DMS153 treated with DMSO at 0.1 percent for 48 hours (cell line): ENCODE measurements around the gene SPDYE3.
"Not testable (repeated sequence)": the region's sequence is repeated elsewhere in the genome, so short reads cannot be mapped to it uniquely, and the experiment has no call there.

Experiments
- DNase-seq: peaks from one replicate; lab custom pipeline; 2025; ENCODE audit not compliant: unreplicated experiment; lab: John Stamatoyannopoulos, UW

The SPDYE3 gene

DNA sequence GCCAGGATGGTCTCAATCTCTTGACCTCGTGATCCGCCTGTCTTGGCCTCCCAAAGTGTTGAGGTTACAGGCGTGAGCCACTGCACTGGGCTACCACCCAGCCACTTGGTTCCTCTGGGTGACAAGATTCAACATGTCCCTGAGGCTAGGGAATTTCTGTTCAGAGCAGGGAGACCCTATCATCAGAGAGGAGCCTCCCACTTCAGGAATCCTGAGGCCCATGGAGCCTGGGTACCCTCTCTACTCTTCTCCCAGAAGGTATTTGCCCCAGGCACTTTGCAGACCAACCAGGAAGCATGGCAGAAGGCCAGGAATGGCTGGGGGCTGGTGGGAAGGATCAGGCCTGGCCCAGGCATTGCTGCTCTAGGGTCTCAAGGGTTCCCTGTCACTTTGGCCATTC lies 19.2 kb upstream of the SPDYE3 start:
- DNase-seq: not testable (repeated sequence)

DNA sequence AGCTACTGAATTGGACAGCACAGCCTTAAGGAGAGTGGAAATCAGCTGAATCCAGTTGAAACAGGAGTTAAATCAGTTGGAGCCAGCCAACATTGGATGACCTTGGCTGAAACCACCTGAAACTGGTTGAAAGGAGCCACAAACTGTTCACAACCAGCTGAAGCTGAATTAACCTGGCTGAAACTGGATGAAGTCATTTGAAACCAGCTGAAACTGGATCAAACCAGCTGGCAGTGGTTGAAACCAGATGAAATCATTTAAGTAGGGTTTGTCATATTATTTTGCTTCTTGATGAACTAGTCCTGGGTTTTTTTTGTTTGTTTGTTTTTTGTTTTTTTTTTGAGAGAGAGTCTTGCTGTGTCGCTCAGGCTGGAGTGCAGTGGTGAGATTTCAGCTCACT lies 15.3 kb upstream of the SPDYE3 start:
- DNase-seq: not testable (repeated sequence)

DNA sequence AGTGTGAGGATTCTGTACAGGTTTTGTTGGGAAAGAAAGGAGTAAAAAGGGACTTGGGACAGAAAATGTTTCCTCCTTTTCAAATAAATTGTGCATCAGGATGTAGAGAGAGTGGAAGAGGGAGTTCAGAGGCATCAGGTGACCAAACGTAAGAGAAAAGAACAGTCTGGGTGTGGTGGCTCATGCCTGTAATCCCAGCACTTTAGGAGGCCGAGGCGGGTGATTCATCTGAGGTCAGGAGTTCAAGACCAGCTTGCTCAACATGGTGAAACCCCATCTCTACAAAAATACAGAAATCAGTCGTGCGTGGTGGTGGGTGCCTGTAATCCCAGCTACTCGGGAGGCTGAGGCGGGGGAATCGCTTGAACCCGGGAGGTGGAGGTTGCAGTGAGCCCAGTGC lies 12.2 kb upstream of the SPDYE3 start:
- not testable (repeated sequence) for DNase-seq

DNA sequence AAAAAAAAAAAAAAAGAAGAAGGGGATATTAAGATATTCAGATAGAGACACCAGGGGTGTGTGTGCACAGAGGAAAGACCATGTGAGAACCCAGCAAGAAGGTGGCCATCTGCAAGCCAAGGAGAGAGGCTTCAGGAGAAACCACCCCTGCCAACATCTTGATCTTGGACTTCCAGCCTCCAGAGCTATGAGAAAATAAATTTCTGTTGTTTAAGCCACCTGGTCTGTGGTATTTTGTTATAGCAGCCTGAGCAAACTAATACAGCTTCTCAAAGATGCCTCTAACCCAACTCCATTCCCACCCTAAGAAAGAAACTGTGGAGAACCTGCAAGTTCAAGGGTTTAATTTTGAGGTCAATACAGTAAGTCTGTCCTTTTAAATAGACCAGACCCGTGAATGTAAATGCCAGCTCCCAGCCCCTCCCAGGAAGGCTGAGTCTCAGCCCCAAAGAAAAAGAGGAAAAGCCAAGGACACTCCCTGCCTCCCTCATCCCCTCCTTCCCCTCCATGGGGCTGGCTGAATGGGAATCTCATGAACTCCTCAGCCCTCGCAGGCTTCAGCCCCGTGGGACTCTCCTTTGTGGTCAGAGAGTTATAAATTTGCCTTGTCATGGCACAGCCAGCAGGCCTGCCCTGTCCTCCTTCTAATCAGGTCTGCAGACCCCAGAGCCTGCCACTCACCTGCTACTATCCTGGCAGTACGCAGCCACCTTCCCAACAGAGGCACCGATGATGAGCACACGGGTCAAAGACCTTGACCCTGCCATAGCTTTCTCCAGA lies 9.5 kb upstream of the SPDYE3 start:
- DNase-seq: not testable (repeated sequence)

- DNase-seq: not testable (repeated sequence)
Measured at GRCh38 chr7:100298632-100298895, 8.9 kb upstream of the SPDYE3 start.

GRCh38 chr7:100304526-100304925 lies 3.0 kb upstream of the SPDYE3 start:
- DNase-seq: not testable (repeated sequence)

GRCh38 chr7:100318329-100318728 lies 10.8 kb downstream of the SPDYE3 start:
- DNase-seq: not testable (repeated sequence)

- DNase-seq: not testable (repeated sequence)
Measured at GRCh38 chr7:100321648-100322047, 14.1 kb downstream of the SPDYE3 start.

DNA sequence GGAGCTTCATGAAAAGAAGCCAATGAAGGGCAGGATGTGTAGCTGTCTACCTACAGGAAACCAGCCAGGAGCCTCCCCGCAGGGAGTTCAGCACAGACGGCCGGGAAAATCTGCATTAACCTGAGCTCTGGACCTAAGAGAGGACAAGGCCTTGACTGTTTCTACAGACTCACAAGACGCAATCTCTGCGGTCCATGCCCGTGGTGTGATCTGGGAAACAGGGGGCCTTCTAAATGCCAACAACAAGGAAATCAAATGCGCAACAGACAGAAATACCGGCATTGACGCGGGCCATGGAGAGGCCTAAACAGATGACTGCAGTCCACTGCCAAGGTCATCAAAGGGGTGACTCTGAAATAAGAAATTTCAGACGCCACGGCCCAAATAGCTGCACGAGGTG lies 16.7 kb downstream of the SPDYE3 start:
- not testable (repeated sequence) for DNase-seq

DNA sequence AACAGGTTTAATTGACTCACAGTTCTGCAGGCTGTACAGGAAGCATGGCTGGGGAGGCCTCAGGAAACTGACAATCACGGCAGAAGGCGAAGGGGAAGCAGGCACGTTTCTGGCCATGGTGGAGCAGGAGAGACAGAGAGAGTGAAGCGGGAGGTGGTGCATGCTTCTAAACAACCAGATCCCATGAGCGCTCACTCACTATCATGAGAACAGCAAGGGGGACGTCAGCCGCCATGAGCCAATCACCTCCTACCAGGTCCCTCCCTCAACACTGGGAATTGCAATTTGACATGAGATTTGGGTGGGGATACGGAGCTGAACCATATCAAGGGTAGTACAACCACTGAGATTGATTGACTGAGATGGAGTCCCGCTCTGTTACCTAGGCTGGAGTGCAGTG lies 18.2 kb downstream of the SPDYE3 start:
- not testable (repeated sequence) for DNase-seq

DNA sequence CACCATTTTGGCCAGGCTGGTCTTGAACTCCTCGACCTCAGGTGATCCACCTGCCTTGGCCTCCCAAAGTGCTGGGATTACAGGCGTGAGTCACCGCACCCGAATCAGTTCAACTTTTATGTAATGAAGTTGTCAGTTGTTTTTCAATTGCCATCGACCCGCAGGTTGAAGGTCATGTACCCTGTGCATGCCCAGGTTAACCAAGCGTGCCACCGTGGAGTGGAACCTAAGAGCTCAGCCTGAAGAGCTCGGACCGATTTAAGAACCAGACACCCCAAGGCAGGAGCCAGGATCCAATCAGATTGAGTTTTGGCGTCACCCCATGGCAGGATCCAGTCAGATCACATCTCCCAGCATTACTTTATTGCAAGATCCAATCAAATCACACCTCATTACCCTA lies 19.4 kb downstream of the SPDYE3 start:
- not testable (repeated sequence) for DNase-seq

GRCh38 chr7:100335566-100336466 lies 28.3 kb downstream of the SPDYE3 start:
- peak; percentile 96 for DNase-seq

DNA sequence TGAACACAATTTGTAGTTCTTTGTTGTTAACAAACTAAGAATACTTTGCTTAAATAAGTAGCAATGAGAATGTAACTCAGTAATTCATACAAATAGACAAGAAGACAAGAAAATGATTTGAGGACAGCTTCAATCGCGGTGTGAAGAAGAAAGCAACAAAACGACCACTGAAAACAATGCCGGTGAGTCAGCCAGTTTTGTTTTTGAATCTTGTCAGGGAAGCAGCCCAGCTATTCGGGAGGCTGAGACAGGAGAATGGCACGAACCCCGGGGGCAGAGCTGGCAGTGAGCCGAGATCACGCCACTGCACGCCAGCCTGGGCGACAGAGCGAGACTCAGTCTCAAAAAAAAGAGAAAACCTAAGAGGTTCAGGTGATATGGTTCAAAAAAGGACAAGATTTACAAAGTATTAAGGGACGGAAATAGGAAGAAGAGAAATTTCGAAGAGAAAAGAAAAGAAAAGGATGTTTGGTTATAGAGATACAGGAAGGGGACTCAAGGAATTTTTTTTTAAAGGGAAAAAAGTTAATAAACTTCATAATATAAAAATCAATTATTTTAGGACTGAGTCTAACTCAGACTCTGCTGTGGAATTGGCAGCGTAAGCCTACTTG lies 30.7 kb downstream of the SPDYE3 start:
- DNase-seq: not testable (repeated sequence)

DNA sequence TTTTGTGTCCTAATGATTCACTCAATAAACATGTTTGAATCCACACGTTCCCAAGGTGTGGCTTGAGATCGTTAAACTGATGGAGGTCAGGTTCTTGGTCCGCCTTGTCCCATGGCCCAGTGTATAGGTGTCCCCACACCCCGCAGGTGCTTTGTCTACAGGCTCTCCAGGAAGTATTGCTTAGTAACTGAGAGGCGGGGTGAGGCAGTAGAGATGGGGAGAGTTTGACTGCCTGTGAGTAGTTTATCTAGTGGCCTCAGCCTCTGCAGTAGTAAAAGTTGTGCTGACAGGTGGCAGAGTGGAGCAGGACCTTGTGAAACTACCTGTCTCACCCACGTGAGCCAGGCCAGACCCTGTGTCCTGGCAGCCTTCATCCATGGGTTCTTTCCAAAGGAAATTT lies 33.8 kb downstream of the SPDYE3 start:
- DNase-seq: not testable (repeated sequence)

GRCh38 chr7:100342765-100343164 lies 35.3 kb downstream of the SPDYE3 start:
- DNase-seq: no peak

GRCh38 chr7:100344124-100344559 lies 36.6 kb downstream of the SPDYE3 start:
- DNase-seq: not testable (repeated sequence)

GRCh38 chr7:100344560-100345287 lies 37.2 kb downstream of the SPDYE3 start:
- DNase-seq: not testable (repeated sequence)

DNA sequence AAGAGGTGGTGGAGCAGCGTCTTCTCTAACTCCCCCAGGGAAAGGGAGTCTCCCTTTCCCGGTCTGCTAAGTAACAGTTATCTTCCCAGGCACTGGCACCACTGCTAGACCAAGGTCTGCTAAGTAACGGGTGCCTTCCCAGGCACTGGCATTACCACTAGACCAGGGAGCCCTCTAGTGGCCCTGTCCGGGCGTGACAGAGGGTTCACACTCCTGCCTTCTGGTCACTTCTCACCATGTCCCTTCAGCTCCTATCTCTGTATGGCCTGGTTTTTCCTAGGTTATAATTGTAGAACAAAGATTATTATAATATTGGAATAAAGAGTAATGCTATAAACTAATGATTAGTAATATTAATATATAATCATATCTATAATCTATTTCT lies 37.8 kb downstream of the SPDYE3 start:
- peak; percentile 21 for DNase-seq

GRCh38 chr7:100346921-100347320 lies 39.4 kb downstream of the SPDYE3 start:
- no peak for DNase-seq

DNA sequence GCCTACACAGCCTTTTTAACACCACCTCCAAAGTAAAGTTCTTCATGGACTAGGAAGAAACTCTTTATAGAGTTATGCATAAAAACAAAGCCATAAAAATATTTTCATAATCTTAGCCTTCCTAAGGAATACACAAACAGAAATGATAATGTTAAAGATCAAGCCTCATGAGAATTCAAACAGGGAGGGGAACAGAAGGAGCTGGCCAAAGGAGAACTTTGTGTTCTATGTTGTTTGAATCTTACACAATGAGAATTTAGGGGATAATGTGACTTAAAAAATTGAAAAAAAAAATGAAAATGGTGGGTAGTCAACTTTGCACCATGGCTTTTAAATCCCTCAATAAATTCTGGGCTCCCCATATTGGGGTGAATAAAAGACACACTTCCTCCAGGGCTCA lies 41.3 kb downstream of the SPDYE3 start:
- DNase-seq: no peak

DNA sequence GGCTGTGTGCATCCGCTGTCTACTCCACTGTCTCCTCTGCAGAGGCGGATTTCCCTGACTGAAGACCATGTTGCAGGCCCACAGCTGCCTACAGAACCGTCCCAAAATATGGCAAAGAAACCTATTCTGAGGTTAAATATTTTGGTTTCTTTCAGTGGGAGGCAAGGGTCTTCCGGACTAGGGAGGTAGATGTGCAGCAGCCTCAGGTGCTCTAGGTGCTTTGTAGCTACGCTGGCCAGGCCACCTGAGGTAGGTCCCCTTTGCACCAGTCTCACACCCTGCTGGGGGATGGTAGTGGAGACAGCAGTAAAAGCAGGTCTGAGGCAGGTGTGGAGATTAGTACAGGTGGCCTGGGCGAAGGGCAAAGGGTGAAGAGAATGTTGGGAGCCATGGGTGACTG lies 42.3 kb downstream of the SPDYE3 start:
- no peak for DNase-seq
